HG03097 (cell line): ENCODE data around the gene PCYT1A.
"Not testable (repeated sequence)": the region's sequence is repeated elsewhere in the genome, so short reads cannot be mapped to it uniquely, and the experiment has no call there.

Experiments
- ATAC-seq: cut with Tn5 transposase; IDR thresholded peaks from one replicate; pipeline ENCODE4 v1.9.1; 2021; ENCODE audit not compliant: unreplicated experiment, low FRiP score

The PCYT1A gene

GRCh38 chr3:196197524-196197923 lies 90.0 kb downstream of the PCYT1A start:
- no peak for ATAC-seq

- no peak for ATAC-seq
These were observed 91.8 kb downstream of the PCYT1A start for GRCh38 chr3:196195664-196196265.

GRCh38 chr3:196194542-196194915 lies 93.0 kb downstream of the PCYT1A start:
- no peak for ATAC-seq

GRCh38 chr3:196193736-196194541 lies 93.6 kb downstream of the PCYT1A start:
- no peak for ATAC-seq

- ATAC-seq = no peak
These were observed 94.3 kb downstream of the PCYT1A start for GRCh38 chr3:196193133-196193735.

GRCh38 chr3:196192524-196193051 lies 94.9 kb downstream of the PCYT1A start:
- ATAC-seq = no peak

- ATAC-seq = no peak
These were observed 95.4 kb downstream of the PCYT1A start for GRCh38 chr3:196192036-196192523.

GRCh38 chr3:196189566-196190347 lies 97.8 kb downstream of the PCYT1A start:
- ATAC-seq = no peak

GRCh38 chr3:196186651-196187573 lies 100.6 kb downstream of the PCYT1A start:
- peak; percentile 34 for ATAC-seq

- ATAC-seq = no peak
These were observed 102.6 kb downstream of the PCYT1A start for GRCh38 chr3:196184881-196185280.

GRCh38 chr3:196184169-196184432 lies 103.4 kb downstream of the PCYT1A start:
- ATAC-seq = not testable (repeated sequence)

GRCh38 chr3:196181127-196181546 lies 106.4 kb downstream of the PCYT1A start:
- ATAC-seq = no peak

GRCh38 chr3:196180346-196180745 lies 107.2 kb downstream of the PCYT1A start:
- no peak for ATAC-seq
